Body of pancreas (tissue), 4 donors: ENCODE results near the gene RAMP3.
"Not testable (repeated sequence)": the region's sequence is repeated elsewhere in the genome, so short reads cannot be mapped to it uniquely, and the experiment has no call there.

Experiments used
- CTCF ChIP-seq, 7 experiments: fragments of 450-650 bp in 4 of 7; fragments of 200-600 bp in 3 of 7; sonication (generic) in 3 of 7; IDR thresholded peaks; one replicate each; pipeline ENCODE4 v1.5.1; 2016 to 2019; ENCODE audit warnings: antibody characterized with exemption in 7 of 7
- POLR2A ChIP-seq, 3 donors: fragments of 450-650 bp; IDR thresholded peaks; one replicate each; pipeline ENCODE4 v1.6.1; 2016; ENCODE audit warnings: antibody characterized with exemption in 3 of 3, mild to moderate bottlenecking in 2 of 3

GRCh38 chr7:45206266-45206665 is 48.7 kb downstream of the RAMP3 start:
- TF ChIP-seq CTCF, POLR2A (IDR thresholded peaks at IDR 0.05): not testable (repeated sequence)
